HG03159 (cell line): ENCODE data around the gene KLHL1.
A peak's percentile ranks its signal among the peaks of the same experiment; 100 is the strongest.
"Not testable (repeated sequence)": the region's sequence is repeated elsewhere in the genome, so short reads cannot be mapped to it uniquely, and the experiment has no call there.

ENCODE experiments used
- ATAC-seq: cut with Tn5 transposase; IDR thresholded peaks from one replicate; pipeline ENCODE4 v1.9.1; 2021; ENCODE audit warnings: mild to moderate bottlenecking, moderate library complexity; ENCODE audit not compliant: unreplicated experiment

The KLHL1 gene, protein sequence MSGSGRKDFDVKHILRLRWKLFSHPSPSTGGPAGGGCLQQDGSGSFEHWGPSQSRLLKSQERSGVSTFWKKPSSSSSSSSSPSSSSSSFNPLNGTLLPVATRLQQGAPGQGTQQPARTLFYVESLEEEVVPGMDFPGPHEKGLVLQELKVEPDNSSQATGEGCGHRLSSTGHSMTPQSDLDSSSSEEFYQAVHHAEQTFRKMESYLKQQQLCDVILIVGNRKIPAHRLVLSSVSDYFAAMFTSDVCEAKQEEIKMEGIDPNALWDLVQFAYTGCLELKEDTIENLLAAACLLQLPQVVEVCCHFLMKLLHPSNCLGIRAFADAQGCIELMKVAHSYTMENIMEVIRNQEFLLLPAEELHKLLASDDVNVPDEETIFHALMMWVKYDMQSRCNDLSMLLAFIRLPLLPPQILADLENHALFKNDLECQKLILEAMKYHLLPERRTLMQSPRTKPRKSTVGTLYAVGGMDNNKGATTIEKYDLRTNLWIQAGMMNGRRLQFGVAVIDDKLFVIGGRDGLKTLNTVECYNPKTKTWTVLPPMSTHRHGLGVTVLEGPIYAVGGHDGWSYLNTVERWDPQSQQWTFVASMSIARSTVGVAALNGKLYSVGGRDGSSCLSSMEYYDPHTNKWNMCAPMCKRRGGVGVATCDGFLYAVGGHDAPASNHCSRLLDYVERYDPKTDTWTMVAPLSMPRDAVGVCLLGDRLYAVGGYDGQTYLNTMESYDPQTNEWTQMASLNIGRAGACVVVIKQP

DNA sequence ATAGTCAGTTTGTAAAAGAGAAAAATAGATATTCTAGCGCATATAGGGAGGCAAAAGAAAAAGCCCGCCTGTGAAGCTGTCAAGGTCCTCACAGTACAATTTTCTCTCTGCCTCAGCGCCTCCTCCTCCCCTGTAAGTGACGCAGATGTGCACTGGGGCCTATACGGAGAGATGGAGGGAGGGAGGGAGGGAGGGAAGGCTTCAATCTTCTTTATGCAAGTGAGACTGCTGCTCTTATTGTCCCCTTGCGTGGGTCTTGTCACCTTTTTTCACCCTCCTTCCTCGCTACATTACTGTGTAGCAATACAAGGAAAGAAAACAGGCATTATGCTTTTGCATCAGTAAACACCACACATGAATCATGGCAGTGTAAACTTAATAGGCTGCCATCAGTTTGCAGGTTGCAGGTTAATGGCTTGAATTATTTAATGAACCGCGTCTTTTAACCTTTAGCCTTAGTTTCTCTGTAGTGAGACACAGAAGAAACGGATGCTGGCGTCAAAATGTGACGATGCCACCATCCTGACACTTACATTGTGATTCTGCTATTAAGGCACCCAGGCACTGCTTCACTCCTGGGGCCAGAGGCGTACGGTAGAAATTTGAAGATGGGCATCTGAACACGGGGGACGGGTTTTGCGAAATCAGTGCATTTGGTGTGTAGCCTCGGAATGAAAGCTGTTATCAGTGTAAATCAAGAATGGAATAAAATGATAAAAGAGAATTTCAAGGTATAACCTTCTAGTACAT lies at the start of gene KLHL1:
KLHL1 (minus strand) TSS at position 97 of the 750 bp plus-strand sequence. CDS start 753 bp downstream, outside the sequence.
- ATAC-seq, result no peak

DNA sequence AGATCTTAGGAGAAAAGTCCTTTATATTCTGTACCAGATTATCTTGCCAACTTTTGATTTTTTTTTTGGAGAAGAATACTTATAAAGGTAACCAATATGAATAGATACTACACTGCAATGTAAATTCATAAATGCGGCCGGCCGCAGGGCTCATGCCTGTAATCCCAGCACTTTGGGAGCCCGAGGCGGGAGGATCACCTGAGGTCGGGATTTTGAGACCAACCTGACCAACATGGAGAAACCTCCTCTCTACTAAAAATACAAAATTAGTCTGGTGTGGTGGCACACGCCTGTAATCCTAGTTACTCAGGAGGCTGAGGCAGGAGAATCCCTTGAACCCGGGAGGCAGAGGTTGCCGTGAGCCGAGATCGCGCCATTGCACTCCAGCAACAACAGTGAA lies 34.4 kb upstream of the KLHL1 start:
- ATAC-seq, result not testable (repeated sequence)

DNA sequence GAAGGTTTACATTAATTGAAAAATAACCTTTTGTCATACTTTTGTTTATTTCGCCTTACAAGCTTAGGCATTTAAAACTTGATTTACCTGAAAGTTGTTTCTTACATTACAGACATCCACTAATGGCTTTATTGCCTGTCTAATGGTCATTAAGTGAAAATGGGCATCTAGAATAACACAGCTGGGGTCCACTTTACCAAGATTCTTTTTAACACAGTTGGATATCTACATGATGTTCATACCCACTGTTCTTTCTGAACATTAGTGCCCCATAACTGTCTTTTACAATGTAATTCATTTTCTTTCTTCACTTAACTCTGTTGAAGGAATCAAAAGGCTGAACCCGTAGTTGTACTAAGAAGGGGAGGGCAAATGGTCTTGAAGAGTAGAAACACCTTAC lies 19.8 kb upstream of the KLHL1 start:
- ATAC-seq, result no peak

DNA sequence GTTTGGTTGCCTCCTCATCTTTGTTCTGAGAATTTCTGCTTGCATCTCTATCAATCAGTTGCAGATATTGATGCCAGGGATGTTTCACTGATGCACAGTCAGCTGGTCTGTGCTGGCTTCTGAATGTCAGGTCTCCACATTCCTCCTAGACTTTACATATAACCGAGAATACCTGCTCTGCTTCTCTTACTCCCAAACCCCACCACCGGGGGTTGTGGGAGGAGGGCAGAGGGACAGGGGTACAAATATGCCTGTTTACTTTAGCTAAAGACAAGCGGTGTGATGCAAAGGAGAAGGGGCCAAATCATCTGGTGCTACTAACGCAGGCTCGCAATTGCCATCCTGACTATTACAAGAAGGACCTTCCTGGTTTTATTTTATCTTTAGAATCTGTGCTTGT lies 17.4 kb upstream of the KLHL1 start:
- ATAC-seq, result no peak

DNA sequence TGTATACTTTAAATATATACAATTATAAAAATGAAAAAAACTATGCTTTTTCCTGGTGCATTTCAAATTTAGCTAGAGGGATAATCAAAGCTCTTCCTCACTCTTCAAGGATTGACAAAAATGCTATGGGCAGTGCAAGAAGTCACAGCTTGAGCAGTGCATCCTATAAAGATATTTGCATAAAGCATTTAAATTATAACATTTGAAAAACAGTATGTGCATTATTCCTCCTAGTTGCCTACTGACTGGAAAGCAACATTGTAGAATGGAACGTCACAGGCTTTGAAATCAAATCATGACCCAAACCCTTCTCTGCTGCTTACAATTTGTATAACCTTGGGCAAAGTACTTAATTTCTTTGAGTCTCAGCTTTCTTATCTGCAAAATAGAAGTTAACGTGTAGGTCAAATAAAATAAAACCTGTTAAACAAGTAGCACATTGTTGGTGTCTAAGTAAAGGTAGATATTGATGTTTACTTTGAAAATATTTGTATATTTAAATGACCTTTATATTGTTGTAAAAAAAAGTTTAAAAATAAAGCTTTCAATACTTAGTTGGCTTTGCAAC lies 9.2 kb upstream of the KLHL1 start:
- no peak for ATAC-seq

GRCh38 chr13:70107498-70108281 lies 562 bp downstream of the KLHL1 start, which contains the start of gene ATXN8OS:
ATXN8OS (plus strand) TSS chr13:70107826.
- no peak for ATAC-seq

GRCh38 chr13:70107125-70107497 lies 1.1 kb downstream of the KLHL1 start:
- ATAC-seq, result no peak

GRCh38 chr13:70104481-70104880 lies 3.8 kb downstream of the KLHL1 start:
- no peak for ATAC-seq

DNA sequence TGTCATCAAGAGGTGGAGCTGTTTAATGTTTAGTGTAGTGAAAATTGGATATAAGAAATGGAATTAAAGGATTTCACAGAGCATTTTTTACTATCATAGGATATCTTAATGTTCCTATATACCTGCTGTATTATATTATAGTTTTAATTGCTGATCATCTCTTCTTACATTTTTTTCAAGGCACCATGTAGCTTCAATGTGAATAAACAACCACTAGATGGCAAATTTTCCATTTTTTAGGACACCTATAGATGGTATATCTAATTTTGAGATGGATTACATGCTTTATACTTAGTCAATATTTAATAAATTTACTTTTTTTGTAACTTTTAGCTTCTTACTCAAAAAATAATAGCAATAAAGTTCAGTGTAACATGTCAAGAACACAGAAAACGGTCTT lies 9.6 kb downstream of the KLHL1 start:
- no peak for ATAC-seq

- peak; percentile 76 for ATAC-seq
Observed at GRCh38 chr13:70090036-70090723, 18.1 kb downstream of the KLHL1 start.

- no peak for ATAC-seq
Observed at GRCh38 chr13:70088926-70089325, 19.3 kb downstream of the KLHL1 start.

DNA sequence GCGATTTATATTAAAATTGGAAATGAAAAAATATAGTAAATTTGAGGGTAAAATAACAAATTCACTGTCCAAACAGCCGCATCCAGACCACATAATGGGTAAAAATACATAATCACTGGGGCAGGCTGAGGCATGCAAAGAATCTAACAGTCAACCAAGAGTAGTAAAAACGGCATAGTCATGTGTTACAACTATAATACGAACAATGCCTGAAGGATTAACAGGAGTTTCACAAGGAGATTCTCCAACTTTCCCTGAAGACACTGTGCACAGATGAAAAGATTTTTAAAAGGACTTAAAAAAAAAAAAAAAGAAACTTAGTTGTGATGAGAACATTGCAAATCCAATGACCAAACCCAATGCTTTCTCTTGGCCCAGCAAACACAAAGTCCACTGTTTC lies 21.0 kb downstream of the KLHL1 start:
- no peak for ATAC-seq

GRCh38 chr13:70080012-70080411 lies 28.2 kb downstream of the KLHL1 start:
- no peak for ATAC-seq

DNA sequence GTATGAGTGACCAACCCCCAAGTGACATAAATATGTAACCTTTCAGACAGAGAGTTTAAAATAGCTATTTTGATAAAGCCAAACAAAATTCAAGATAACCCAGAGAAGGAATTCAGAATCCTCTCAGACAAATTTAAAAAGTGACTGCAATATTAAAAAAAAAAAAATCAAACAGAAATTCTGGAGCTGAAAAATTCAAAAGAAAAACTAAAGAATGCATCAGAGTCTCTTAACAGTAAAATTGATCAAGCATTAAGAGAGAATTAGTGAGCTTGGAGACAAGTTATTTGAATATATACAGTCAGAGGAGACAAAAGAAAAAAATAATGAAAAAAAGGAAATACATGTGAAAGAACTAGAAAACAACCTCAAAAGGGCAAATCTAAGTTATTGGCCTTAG lies 53.7 kb downstream of the KLHL1 start:
- ATAC-seq, result no peak

DNA sequence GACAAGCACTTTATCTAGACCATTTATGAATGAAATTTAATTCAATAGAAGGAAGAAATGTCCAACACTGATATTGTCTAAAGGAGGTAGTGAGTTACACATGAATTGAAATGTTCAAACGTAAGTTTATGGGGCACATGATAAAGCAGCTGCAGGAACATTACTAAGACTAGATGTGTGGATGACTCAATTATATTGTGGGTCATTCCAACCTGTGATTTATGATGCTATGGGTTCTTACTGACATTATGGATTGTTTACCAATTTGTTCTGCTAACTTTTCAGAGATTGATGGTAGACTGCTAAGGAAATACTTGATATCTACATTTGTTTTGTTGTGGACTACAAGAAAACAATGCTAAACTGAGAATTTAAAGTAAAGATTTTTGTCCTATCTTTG lies 56.7 kb downstream of the KLHL1 start:
- ATAC-seq, result no peak

DNA sequence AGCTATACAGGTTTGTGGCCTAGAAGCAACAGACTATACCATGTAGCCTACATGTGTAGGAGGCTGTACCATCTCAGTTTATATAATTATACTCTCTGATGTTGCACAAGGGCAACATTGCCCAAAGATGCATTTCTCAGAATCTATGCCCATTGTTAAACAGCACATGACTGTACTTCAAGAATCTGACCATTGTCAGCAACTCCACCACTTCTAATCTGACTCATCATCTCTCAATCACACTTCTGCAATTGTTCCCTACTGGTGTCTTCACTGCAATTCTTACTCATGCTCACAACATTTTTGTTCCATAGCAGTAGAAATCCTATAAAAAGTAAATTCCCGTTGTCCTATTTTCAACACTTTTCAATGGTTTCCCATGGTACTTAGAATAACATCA lies 64.6 kb downstream of the KLHL1 start:
- peak; percentile 78 for ATAC-seq

- ATAC-seq, result peak; percentile 71
Observed at GRCh38 chr13:70042193-70042592, 66.1 kb downstream of the KLHL1 start.

DNA sequence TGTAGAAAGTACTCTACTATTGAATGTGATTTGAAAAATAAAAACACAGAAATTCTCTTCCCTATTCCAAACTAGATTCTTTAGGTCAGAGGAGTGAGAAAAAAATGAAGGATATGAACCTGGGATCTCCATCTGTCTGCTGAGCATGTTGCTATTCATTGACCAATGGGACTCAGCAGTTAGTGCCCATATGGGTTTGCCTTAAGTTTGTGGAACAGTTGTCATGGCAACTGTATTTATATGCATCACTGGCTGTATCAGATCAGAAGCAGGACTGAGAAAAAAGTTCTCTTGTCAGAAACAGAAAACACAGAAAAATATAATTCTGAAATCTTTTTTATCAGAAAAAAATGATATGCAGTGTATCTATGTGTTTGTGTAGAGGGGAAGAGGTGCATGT lies 74.0 kb downstream of the KLHL1 start:
- no peak for ATAC-seq

GRCh38 chr13:70027551-70027950 lies 80.7 kb downstream of the KLHL1 start:
- ATAC-seq, result no peak

DNA sequence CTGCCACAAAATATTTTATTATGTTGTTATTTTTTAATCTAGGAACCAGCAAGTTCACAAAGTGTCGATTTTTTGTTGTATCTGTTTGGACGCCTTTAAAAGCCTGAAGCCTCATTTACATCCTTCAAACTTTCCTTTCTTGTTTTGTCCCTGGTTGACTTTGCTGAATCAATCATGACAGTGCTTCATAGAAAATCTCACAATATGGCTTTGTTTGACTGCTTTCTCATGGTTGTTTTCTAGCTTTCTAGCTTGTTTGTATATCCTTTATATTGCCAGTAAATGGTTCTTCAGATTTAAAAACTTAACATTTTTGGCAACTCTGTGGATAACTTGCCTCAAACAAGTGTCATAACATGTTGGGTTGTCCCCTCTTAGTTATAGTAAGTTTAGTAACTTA lies 84.7 kb downstream of the KLHL1 start:
- ATAC-seq, result no peak
